Ectodermal cell (in vitro differentiated cells): ENCODE measurements around the gene HSPB8.

ENCODE experiments used
- H3K27ac ChIP-seq: 2 replicates; pipeline ENCODE4 v1.7.0; 2013; ENCODE audit warnings: mild to moderate bottlenecking, low read depth, low read length; ENCODE audit not compliant: insufficient read depth, poor library complexity, severe bottlenecking
- H3K27me3 ChIP-seq: 2 replicates; pipeline ENCODE4 v1.7.0; 2013; ENCODE audit warnings: mild to moderate bottlenecking, low read length; ENCODE audit not compliant: insufficient read depth, control insufficient read depth, poor library complexity, severe bottlenecking
- H3K36me3 ChIP-seq: one replicate; pipeline ENCODE4 v1.7.0; 2013; ENCODE audit warnings: low read length; ENCODE audit not compliant: control insufficient read depth, insufficient read depth
- H3K4me1 ChIP-seq: one replicate; pipeline ENCODE4 v1.7.0; 2013; ENCODE audit warnings: low read length; ENCODE audit not compliant: control insufficient read depth, insufficient read depth
- H3K4me3 ChIP-seq: 2 replicates; pipeline ENCODE4 v1.7.0; 2013; ENCODE audit warnings: low read depth, low read length, control low read depth; ENCODE audit not compliant: insufficient read depth
- H3K9me3 ChIP-seq: 2 replicates; pipeline ENCODE4 v1.7.0; 2013; ENCODE audit warnings: mild to moderate bottlenecking, low read length, moderate library complexity; ENCODE audit not compliant: control insufficient read depth
- WGBS, 2 experiments: methylation state at CpG; one replicate each; pipeline ENCODE4 v1.1.7; 2013; ENCODE audit warnings: missing lambda C conversion rate in 2 of 2; 5-methylcytosine and 5-hydroxymethylcytosine counted together

The HSPB8 gene

GRCh38 chr12:119181202-119181601 is 2.5 kb downstream of the HSPB8 start:
- H3K27me3 ChIP-seq = peaks cover 21% of the 10 kb centered on the region
- WGBS, 2 experiments = 61 to 72% methylated on average over 2 of the region's 2 CpGs
- H3K9me3 ChIP-seq = no peaks in the 10 kb centered on the region
- H3K4me1 ChIP-seq = peaks cover 24% of the 10 kb centered on the region
- no peaks in the 10 kb centered on the region for H3K36me3 ChIP-seq
- no peak overlapping the region for H3K4me3 ChIP-seq
- H3K27ac ChIP-seq = no peak overlapping the region

- WGBS, 2 experiments = 96 to 98% methylated on average over 3 of the region's 3 CpGs
- H3K36me3 ChIP-seq = no peaks in the 10 kb centered on the region
- peaks cover 21% of the 10 kb centered on the region for H3K27me3 ChIP-seq
- no peak overlapping the region for H3K27ac ChIP-seq
- peaks cover 24% of the 10 kb centered on the region for H3K4me1 ChIP-seq
- H3K4me3 ChIP-seq = no peak overlapping the region
- H3K9me3 ChIP-seq = no peaks in the 10 kb centered on the region
These were observed 3.2 kb downstream of the HSPB8 start for GRCh38 chr12:119181944-119182343.

- Histone ChIP-seq H3K4me3 (no peak overlapping the region), H3K4me1 (peaks cover 24% of the 10 kb centered on the region), H3K27me3 (peaks cover 21% of the 10 kb centered on the region), H3K9me3 (no peaks in the 10 kb centered on the region), H3K36me3 (no peaks in the 10 kb centered on the region), H3K27ac (no peak overlapping the region)
- WGBS, 2 experiments = 95 to 100% methylated on average over 4 to 5 of the region's 5 CpGs
These were observed 4.2 kb downstream of the HSPB8 start for GRCh38 chr12:119182701-119183493.

GRCh38 chr12:119183942-119184695 is 5.4 kb downstream of the HSPB8 start:
- peaks cover 10% of the 10 kb centered on the region for H3K27me3 ChIP-seq
- no peaks in the 10 kb centered on the region for H3K9me3 ChIP-seq
- WGBS, 2 experiments = 90 to 93% methylated on average over 7 to 9 of the region's 9 CpGs
- no peaks in the 10 kb centered on the region for H3K36me3 ChIP-seq
- no peak overlapping the region for H3K27ac ChIP-seq
- no peak overlapping the region for H3K4me3 ChIP-seq
- peaks cover 13% of the 10 kb centered on the region for H3K4me1 ChIP-seq

GRCh38 chr12:119195256-119195655 is 16.5 kb downstream of the HSPB8 start:
- Histone ChIP-seq H3K27me3 (no peaks in the 10 kb centered on the region), H3K4me3 (no peak overlapping the region), H3K27ac (no peak overlapping the region), H3K9me3 (no peaks in the 10 kb centered on the region), H3K36me3 (no peaks in the 10 kb centered on the region), H3K4me1 (no peaks in the 10 kb centered on the region)
- 95 to 97% methylated on average over 16 of the region's 16 CpGs for WGBS, 2 experiments

GRCh38 chr12:119198440-119198839 is 19.7 kb downstream of the HSPB8 start:
- H3K9me3 ChIP-seq = no peaks in the 10 kb centered on the region
- H3K4me3 ChIP-seq = no peak overlapping the region
- no peaks in the 10 kb centered on the region for H3K4me1 ChIP-seq
- H3K27ac ChIP-seq = no peak overlapping the region
- WGBS, 2 experiments = 92 to 93% methylated on average over 2 of the region's 2 CpGs
- no peaks in the 10 kb centered on the region for H3K36me3 ChIP-seq
- no peaks in the 10 kb centered on the region for H3K27me3 ChIP-seq

GRCh38 chr12:119200601-119201000 is 21.9 kb downstream of the HSPB8 start:
- Histone ChIP-seq H3K36me3 (no peaks in the 10 kb centered on the region), H3K9me3 (no peaks in the 10 kb centered on the region), H3K4me1 (no peaks in the 10 kb centered on the region), H3K27ac (no peak overlapping the region), H3K27me3 (no peaks in the 10 kb centered on the region), H3K4me3 (no peak overlapping the region)
- WGBS, 2 experiments = 95 to 96% methylated on average over 3 to 4 of the region's 4 CpGs

- WGBS, 2 experiments = 64 to 70% methylated on average over 8 to 9 of the region's 9 CpGs
- Histone ChIP-seq H3K4me1 (peaks cover 7% of the 10 kb centered on the region), H3K27me3 (no peaks in the 10 kb centered on the region)
These were observed 23.2 kb downstream of the HSPB8 start for GRCh38 chr12:119201789-119202543.

GRCh38 chr12:119202544-119202943 is 23.8 kb downstream of the HSPB8 start:
- Histone ChIP-seq H3K9me3 (no peaks in the 10 kb centered on the region), H3K4me3 (no peak overlapping the region), H3K27me3 (no peaks in the 10 kb centered on the region), H3K36me3 (no peaks in the 10 kb centered on the region), H3K4me1 (peaks cover 9% of the 10 kb centered on the region), H3K27ac (no peak overlapping the region)
- 2 to 5% methylated on average over 2 of the region's 2 CpGs for WGBS, 2 experiments

More at GRCh38 chr12:119201789-119202543, 23.2 kb downstream of the HSPB8 start:
- no peak overlapping the region for H3K27ac ChIP-seq
- no peaks in the 10 kb centered on the region for H3K9me3 ChIP-seq
- H3K36me3 ChIP-seq = no peaks in the 10 kb centered on the region
- no peak overlapping the region for H3K4me3 ChIP-seq

- Histone ChIP-seq H3K9me3 (no peaks in the 10 kb centered on the region), H3K4me3 (no peak overlapping the region), H3K4me1 (peaks cover 9% of the 10 kb centered on the region), H3K27ac (no peak overlapping the region), H3K27me3 (no peaks in the 10 kb centered on the region), H3K36me3 (no peaks in the 10 kb centered on the region)
- 78 to 86% methylated on average over 2 of the region's 2 CpGs for WGBS, 2 experiments
These were observed 25.4 kb downstream of the HSPB8 start for GRCh38 chr12:119204131-119204530.
